B cell (primary cell): ENCODE results near the gene HMG20B.

Experiments used
- EZH2 ChIP-seq: IDR thresholded peaks from 2 replicates; pipeline ENCODE4 v1.6.1; 2012; ENCODE audit warnings: borderline replicate concordance, low read depth, mild to moderate bottlenecking, moderate library complexity, low read length; ENCODE audit not compliant: insufficient read depth, poor library complexity, severe bottlenecking
- TF ChIP-seq, protein P1 (sequence below): fragments of 200-600 bp; IDR thresholded peaks from one replicate; pipeline ENCODE4 v1.8.0; 2022; ENCODE audit warnings: antibody characterized with exemption, mild to moderate bottlenecking

DNA sequence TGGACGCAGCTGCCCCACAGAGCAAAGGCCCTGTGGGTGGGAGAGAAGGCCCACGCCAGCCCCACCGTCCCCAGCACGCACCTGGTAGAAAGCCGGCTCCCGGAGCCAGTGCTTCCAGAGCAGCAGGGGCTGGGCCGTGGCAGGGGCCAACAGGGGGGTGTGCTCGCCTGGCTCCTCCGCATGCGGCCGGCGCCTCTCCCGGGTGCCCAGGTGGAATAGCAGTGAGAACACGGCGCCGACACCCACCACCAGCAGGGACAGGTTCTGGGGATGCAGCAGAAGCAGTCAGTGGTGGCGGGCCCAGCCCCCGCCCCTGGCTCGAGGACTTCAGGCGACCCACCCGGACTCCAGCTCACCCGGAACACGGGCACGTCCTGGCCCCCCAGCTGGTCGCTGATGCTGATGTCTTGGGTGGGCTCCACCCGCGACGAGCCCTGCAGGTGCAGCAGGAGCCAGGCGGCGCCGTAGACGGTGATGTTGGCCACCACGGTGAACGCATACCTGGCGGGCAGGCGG is 24.9 kb upstream of the HMG20B start:
- TF ChIP-seq, protein P1, sequence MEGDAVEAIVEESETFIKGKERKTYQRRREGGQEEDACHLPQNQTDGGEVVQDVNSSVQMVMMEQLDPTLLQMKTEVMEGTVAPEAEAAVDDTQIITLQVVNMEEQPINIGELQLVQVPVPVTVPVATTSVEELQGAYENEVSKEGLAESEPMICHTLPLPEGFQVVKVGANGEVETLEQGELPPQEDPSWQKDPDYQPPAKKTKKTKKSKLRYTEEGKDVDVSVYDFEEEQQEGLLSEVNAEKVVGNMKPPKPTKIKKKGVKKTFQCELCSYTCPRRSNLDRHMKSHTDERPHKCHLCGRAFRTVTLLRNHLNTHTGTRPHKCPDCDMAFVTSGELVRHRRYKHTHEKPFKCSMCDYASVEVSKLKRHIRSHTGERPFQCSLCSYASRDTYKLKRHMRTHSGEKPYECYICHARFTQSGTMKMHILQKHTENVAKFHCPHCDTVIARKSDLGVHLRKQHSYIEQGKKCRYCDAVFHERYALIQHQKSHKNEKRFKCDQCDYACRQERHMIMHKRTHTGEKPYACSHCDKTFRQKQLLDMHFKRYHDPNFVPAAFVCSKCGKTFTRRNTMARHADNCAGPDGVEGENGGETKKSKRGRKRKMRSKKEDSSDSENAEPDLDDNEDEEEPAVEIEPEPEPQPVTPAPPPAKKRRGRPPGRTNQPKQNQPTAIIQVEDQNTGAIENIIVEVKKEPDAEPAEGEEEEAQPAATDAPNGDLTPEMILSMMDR = peak; percentile 39
- TF ChIP-seq EZH2 = no peak
